HL-60 (cell line): Measurements from ENCODE around the gene PNPLA2.

Source experiments
- CTCF ChIP-seq: IDR thresholded peaks from one replicate; pipeline ENCODE4 v1.5.1; 2011; ENCODE audit warnings: low read length, control low read depth, inconsistent platforms; ENCODE audit not compliant: insufficient read depth
- POLR2AphosphoS5 ChIP-seq: IDR thresholded peaks from 2 replicates; pipeline ENCODE4 v1.6.1; 2012; ENCODE audit warnings: low read depth
- REST ChIP-seq: IDR thresholded peaks from 2 replicates; pipeline ENCODE4 v1.6.1; 2012; ENCODE audit warnings: low read depth; ENCODE audit not compliant: insufficient replicate concordance

- TF ChIP-seq CTCF: no peak
- no peak for TF ChIP-seq POLR2AphosphoS5
- no peak for TF ChIP-seq REST
Measured at GRCh38 chr11:802018-802617, 16.6 kb upstream of the PNPLA2 start.
